Nephron (organoid): ENCODE results near the gene B4GALT1.

ENCODE experiments used
- H3K27ac Mint-ChIP-seq, 3 experiments: 2 replicates each; pipeline ENCODE4 v1.8.0; 2020; ENCODE audit warnings: mixed read lengths in 3 of 3, mild to moderate bottlenecking in 2 of 3, moderate library complexity in 1 of 3
- H3K27me3 Mint-ChIP-seq: 2 replicates; pipeline ENCODE4 v1.8.0; 2021; ENCODE audit warnings: low read depth, mild to moderate bottlenecking, moderate library complexity, mixed read lengths
- H3K36me3 Mint-ChIP-seq: 2 replicates; pipeline ENCODE4 v1.8.0; 2020; ENCODE audit warnings: low read depth, mixed read lengths
- H3K4me1 Mint-ChIP-seq: 2 replicates; pipeline ENCODE4 v1.8.0; 2020; ENCODE audit warnings: mixed read lengths
- H3K4me3 Mint-ChIP-seq, 3 experiments: 2 replicates each; pipeline ENCODE4 v1.8.0; 2020; ENCODE audit warnings: mild to moderate bottlenecking in 3 of 3, mixed read lengths in 3 of 3, moderate library complexity in 2 of 3
- H3K9me3 Mint-ChIP-seq: 2 replicates; pipeline ENCODE4 v1.8.0; 2020; ENCODE audit warnings: mixed read lengths
- TF ChIP-seq, protein P1 (sequence below), 3 experiments: fragments of 200-600 bp; sonication (generic); IDR thresholded peaks; one replicate each; pipeline ENCODE4 v1.5.0; 2021; ENCODE audit warnings: antibody characterized with exemption in 3 of 3; ENCODE audit not compliant: unreplicated experiment in 3 of 3

B4GALT1 gene, protein sequence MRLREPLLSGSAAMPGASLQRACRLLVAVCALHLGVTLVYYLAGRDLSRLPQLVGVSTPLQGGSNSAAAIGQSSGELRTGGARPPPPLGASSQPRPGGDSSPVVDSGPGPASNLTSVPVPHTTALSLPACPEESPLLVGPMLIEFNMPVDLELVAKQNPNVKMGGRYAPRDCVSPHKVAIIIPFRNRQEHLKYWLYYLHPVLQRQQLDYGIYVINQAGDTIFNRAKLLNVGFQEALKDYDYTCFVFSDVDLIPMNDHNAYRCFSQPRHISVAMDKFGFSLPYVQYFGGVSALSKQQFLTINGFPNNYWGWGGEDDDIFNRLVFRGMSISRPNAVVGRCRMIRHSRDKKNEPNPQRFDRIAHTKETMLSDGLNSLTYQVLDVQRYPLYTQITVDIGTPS

DNA sequence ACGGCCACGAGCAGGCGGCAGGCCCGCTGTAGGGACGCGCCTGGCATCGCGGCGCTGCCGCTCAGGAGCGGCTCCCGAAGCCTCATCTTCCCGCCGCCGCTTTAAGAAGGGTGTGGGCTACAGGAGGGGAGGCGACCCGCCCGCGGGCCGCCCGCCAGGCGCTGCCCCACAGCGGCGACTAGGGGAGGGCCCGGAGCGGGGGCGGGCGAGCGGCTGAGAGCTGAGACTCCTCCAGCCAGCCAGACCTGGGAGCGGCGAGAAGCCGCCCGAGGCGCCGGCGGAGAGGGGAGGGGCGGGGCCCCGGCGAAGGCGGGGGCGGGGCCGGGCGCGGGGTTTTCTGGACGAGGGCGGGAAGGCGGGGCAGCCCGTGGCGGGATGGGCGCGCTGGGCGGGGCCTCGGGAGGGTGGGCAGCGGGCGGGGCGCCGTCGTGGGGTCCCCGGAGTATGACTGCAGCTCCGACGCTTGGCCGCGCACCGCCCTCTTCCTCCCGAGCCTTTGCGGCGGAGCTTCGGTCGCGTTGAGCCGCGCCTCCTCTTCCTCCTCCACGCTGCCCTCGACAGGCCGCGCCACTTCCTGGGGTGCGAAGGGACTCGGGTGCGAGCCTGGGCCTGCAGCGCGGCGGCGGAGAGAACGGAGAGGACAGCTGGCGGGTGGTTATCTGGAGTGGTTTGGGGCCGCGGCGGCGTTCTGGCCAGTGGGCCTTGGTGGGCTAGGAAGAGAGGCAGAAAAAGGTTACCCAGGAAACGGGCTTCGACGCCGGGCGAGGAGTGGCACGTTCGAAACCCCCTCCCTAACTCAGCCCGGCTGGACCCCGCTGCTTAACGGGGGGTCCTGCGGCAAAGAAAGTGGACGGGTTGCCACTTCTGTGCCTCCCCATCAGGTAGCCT, at the start of gene B4GALT1:
Gene B4GALT1 (minus strand): TSS at position 253 of the 888 bp plus-strand sequence. CDS start 167 bp downstream, at position 86.
- Mint-ChIP-seq H3K9me3 (no peaks in the 10 kb centered on the region), H3K27ac (peak within 1 kb of the TSS; percentile 96 to 99 (median 98)), H3K4me1 (peaks cover 64% of the 10 kb centered on the region), H3K4me3 (peak within 1 kb of the TSS; percentile 91 to 96 (median 96)), H3K36me3 (no peaks in the 10 kb centered on the region), H3K27me3 (peaks cover 4% of the 10 kb centered on the region)
- TF ChIP-seq, protein P1, sequence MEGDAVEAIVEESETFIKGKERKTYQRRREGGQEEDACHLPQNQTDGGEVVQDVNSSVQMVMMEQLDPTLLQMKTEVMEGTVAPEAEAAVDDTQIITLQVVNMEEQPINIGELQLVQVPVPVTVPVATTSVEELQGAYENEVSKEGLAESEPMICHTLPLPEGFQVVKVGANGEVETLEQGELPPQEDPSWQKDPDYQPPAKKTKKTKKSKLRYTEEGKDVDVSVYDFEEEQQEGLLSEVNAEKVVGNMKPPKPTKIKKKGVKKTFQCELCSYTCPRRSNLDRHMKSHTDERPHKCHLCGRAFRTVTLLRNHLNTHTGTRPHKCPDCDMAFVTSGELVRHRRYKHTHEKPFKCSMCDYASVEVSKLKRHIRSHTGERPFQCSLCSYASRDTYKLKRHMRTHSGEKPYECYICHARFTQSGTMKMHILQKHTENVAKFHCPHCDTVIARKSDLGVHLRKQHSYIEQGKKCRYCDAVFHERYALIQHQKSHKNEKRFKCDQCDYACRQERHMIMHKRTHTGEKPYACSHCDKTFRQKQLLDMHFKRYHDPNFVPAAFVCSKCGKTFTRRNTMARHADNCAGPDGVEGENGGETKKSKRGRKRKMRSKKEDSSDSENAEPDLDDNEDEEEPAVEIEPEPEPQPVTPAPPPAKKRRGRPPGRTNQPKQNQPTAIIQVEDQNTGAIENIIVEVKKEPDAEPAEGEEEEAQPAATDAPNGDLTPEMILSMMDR (IDR thresholded peaks at IDR 0.05; ENCODE audit: unreplicated experiment in 3 of 3), result no peak

DNA sequence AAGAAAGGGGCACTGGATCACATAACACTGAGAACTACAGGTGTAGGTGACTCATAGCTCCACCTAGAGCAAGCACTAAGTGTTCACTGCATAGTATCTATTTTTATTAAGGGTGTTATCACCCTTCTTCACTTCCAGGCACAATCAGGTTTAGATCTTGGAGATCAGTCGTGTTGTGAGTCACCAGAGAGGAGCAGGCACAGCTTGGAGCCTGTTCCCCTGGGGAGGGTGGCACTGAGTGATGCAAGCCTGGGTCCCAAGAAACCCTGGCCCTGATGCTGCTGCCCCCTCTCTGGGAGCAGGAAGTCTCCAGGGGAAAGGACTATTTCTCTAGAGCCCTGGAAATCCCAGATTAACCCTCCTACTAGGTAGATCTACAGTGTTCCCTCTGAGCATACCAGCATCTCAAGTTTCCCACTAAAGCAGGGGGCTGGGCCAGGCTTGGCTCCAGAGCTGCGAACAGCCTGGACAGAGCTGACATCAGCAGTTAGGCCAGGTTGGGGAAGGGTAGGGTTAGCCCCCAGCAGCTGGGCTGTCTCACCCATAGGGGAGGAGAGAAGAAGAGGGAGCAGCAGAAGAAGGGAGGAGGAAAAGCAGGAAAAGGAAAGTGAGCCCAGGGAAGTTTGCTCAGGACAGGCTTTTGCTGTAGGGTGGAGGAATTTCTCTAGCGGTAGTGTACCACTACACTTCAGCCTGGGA, 44.7 kb upstream of the B4GALT1 start:
- Mint-ChIP-seq H3K27ac (peak overlapping the region; percentile 83 to 91 (median 88)), H3K4me1 (peaks cover 22% of the 10 kb centered on the region), H3K9me3 (no peaks in the 10 kb centered on the region), H3K36me3 (no peaks in the 10 kb centered on the region), H3K4me3 (peak overlapping the region in 1 of 3 experiments; percentile 40), H3K27me3 (peaks cover 3% of the 10 kb centered on the region)
- TF ChIP-seq, protein P1 (IDR thresholded peaks at IDR 0.05; ENCODE audit: unreplicated experiment in 3 of 3), result no peak

DNA sequence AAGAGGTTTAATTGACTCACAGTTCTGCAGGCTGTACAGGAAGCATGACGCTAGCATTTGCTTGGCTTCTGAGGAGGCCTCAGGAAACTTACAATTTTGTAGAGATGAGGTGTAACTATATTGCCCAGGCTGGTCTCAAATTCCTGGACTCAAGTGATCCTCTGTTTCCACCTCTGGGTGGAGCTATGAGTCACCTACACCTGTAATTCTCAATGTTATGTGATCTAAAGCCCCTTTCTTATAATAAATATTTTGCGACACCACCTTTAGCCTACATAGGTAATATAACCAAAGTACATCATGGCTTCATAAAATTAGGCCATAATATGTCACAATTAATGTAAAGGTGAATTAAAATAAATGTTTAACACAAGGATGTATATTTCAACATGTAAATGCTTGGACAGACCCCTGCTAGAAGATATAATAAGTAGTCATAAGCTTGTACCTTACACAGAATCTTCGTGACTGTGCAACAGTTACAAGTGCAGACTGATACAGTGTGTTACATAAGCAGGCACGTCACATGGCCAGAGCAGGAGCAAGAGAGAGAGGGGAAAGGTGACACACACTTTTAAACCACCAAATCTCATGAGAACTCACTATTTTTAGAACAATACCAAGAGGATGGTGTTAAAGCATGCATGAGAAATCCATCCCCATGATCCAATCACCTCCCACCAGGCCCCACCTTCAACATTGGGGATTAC, 43.0 kb upstream of the B4GALT1 start:
- no peaks in the 10 kb centered on the region for H3K9me3 Mint-ChIP-seq
- H3K4me1 Mint-ChIP-seq, result peaks cover 22% of the 10 kb centered on the region
- TF ChIP-seq, protein P1 (IDR thresholded peaks at IDR 0.05; ENCODE audit: unreplicated experiment in 3 of 3), result no peak

DNA sequence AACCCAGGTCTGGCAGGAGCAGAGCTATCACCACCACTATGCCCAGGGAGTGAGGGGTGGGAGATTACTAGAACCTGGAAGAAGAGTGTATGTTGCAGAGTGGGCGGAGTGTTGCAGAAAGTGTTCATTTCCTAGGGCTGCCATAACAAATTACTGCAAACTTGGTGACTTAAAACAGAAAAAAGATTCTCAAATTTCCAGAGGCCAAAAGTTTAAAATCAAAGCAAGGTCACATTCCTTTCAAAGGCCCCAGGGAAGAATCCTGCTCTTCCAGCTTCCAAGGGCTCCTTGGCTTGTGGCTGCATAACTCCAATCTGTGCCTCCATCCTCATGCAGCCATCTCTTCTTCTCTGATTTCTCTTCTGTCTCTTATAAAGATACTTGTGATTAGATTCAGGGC, 42.3 kb upstream of the B4GALT1 start:
- peak overlapping the region in 2 of 3 experiments; percentile 11 to 26 for H3K27ac Mint-ChIP-seq
- H3K9me3 Mint-ChIP-seq, result no peaks in the 10 kb centered on the region
- peaks cover 22% of the 10 kb centered on the region for H3K4me1 Mint-ChIP-seq
- H3K36me3 Mint-ChIP-seq, result no peaks in the 10 kb centered on the region
- no peak overlapping the region for H3K4me3 Mint-ChIP-seq
- TF ChIP-seq, protein P1 (IDR thresholded peaks at IDR 0.05; ENCODE audit: unreplicated experiment in 3 of 3), result no peak
- peaks cover 11% of the 10 kb centered on the region for H3K27me3 Mint-ChIP-seq

More for the DNA sequence above, 43.0 kb upstream of the B4GALT1 start:
- Mint-ChIP-seq H3K36me3 (no peaks in the 10 kb centered on the region), H3K27ac (peak overlapping the region in 1 of 3 experiments; percentile 26), H3K4me3 (no peak overlapping the region), H3K27me3 (peaks cover 11% of the 10 kb centered on the region)

DNA sequence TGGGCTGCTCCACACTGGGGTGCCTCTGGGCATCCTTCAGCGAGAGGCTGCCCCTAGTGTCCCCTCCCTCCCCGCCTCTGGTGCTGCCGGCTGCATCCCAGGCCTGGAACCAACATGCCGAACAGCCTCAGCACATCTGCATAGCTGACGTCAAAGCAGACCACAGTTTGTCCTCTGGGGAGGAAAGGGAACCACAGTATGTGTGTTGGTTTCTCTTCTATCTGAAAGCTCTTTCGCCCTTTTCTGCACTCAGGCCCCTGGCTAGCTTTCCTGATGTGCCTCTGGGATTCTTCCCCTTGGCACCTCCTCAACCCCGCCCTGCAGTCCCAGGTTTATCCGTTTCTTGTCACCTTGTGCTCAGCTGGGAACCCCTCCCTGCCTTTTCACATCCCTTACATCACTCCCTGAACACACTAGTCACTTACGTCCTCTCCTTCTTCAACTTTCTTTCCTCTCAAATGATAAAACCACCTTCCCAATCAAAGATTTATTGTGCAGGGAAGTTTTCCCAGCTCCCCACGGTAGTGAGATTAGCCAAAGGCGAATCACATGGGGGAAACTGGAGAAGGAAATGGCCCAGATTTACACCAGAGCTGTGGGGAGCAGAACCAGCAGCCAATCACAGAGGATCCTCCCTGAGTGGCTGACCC, 35.5 kb upstream of the B4GALT1 start:
- TF ChIP-seq, protein P1 (IDR thresholded peaks at IDR 0.05; ENCODE audit: unreplicated experiment in 3 of 3), result no peak
- peaks cover 24% of the 10 kb centered on the region for H3K27me3 Mint-ChIP-seq
- H3K9me3 Mint-ChIP-seq, result no peaks in the 10 kb centered on the region
- peaks cover 23% of the 10 kb centered on the region for H3K4me1 Mint-ChIP-seq
- H3K36me3 Mint-ChIP-seq, result no peaks in the 10 kb centered on the region
- peak overlapping the region; percentile 30 to 86 (median 72) for H3K27ac Mint-ChIP-seq
- peak overlapping the region in 1 of 3 experiments; percentile 3 for H3K4me3 Mint-ChIP-seq
